Measurements from ENCODE around the gene DUSP1.

DNA sequence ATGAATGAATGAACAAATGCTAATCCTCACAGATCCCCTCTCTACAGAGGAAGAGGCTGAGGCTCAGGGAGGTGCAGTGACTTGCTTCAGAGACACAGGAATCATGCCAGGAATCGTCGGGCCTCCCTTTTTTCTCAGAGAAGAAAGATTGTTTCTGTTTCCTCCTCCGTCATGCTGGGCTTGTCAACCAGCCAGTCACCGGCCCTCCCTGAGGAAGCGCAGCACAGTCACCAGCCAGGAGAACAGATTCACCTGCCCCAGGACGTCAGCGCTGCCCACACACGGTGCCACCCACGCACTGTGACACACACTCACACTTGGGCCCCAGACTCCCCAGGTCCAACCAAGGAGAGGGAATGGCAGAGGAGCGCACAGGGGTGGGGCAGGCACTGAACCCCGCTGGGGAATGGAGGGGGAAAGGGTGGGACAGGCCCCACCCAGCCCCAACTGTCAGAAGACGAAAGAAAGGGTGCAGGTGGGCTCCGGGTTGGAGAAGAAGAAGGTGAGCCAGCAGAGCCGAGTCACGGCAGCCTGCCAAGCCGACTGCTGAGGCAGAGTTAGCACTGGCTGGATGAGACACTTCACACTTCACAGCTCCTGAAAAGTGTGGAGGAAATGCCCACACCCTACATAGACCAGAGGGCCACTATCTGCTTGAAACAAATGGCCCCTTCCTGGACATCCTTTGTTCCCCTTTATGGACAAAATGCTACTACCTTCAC lies 49.2 kb upstream of the DUSP1 start:
- TF ChIP-seq, protein P1, sequence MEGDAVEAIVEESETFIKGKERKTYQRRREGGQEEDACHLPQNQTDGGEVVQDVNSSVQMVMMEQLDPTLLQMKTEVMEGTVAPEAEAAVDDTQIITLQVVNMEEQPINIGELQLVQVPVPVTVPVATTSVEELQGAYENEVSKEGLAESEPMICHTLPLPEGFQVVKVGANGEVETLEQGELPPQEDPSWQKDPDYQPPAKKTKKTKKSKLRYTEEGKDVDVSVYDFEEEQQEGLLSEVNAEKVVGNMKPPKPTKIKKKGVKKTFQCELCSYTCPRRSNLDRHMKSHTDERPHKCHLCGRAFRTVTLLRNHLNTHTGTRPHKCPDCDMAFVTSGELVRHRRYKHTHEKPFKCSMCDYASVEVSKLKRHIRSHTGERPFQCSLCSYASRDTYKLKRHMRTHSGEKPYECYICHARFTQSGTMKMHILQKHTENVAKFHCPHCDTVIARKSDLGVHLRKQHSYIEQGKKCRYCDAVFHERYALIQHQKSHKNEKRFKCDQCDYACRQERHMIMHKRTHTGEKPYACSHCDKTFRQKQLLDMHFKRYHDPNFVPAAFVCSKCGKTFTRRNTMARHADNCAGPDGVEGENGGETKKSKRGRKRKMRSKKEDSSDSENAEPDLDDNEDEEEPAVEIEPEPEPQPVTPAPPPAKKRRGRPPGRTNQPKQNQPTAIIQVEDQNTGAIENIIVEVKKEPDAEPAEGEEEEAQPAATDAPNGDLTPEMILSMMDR (IDR thresholded peaks at IDR 0.05 in 8 of 11, conservative IDR thresholded peaks at IDR 0.05 in 3 of 11), result no peak
- TF ChIP-seq POLR2AphosphoS5 (IDR thresholded peaks at IDR 0.05), result no peak

Data from spleen (tissue), 7 donors.